Mammary epithelial cell (primary cell): ENCODE results near the gene SCAMP1.

ENCODE experiments used
- EZH2 ChIP-seq: IDR thresholded peaks from 2 replicates; pipeline ENCODE4 v1.6.1; 2012; ENCODE audit warnings: low read length, inconsistent platforms, borderline replicate concordance
- TF ChIP-seq, protein P1 (sequence below), 2 donors: IDR thresholded peaks in 1 of 2; conservative IDR thresholded peaks in 1 of 2; 2 replicates each; pipeline ENCODE4 v1.5.1; 2011 to 2012; ENCODE audit warnings: inconsistent platforms in 2 of 2, low read length in 2 of 2, mild to moderate bottlenecking in 2 of 2, control low read depth in 1 of 2, low read depth in 1 of 2; ENCODE audit not compliant: insufficient read depth in 1 of 2; ENCODE audit errors: extremely low read depth in 1 of 2

- TF ChIP-seq, protein P1, sequence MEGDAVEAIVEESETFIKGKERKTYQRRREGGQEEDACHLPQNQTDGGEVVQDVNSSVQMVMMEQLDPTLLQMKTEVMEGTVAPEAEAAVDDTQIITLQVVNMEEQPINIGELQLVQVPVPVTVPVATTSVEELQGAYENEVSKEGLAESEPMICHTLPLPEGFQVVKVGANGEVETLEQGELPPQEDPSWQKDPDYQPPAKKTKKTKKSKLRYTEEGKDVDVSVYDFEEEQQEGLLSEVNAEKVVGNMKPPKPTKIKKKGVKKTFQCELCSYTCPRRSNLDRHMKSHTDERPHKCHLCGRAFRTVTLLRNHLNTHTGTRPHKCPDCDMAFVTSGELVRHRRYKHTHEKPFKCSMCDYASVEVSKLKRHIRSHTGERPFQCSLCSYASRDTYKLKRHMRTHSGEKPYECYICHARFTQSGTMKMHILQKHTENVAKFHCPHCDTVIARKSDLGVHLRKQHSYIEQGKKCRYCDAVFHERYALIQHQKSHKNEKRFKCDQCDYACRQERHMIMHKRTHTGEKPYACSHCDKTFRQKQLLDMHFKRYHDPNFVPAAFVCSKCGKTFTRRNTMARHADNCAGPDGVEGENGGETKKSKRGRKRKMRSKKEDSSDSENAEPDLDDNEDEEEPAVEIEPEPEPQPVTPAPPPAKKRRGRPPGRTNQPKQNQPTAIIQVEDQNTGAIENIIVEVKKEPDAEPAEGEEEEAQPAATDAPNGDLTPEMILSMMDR (conservative IDR thresholded peaks at IDR 0.05 in 1 of 2, IDR thresholded peaks at IDR 0.05 in 1 of 2; ENCODE audit: extremely low read depth in 1 of 2, insufficient read depth in 1 of 2, low read depth in 1 of 2, low read length in 2 of 2), result no peak
- TF ChIP-seq EZH2, result no peak
These were observed 44.4 kb downstream of the SCAMP1 start for GRCh38 chr5:78404682-78405293.
